HUDEP-2 (cell line): ENCODE measurements around the gene DENND6B.
A peak's percentile ranks its signal among the peaks of the same experiment; 100 is the strongest.
"Not testable (repeated sequence)": the region's sequence is repeated elsewhere in the genome, so short reads cannot be mapped to it uniquely, and the experiment has no call there.

Experiments
- DNase-seq, 76 experiments: peaks; one replicate each; lab custom pipeline; 2025; ENCODE audit not compliant: unreplicated experiment in 76 of 76; lab: John Stamatoyannopoulos, UW

The DENND6B gene, protein sequence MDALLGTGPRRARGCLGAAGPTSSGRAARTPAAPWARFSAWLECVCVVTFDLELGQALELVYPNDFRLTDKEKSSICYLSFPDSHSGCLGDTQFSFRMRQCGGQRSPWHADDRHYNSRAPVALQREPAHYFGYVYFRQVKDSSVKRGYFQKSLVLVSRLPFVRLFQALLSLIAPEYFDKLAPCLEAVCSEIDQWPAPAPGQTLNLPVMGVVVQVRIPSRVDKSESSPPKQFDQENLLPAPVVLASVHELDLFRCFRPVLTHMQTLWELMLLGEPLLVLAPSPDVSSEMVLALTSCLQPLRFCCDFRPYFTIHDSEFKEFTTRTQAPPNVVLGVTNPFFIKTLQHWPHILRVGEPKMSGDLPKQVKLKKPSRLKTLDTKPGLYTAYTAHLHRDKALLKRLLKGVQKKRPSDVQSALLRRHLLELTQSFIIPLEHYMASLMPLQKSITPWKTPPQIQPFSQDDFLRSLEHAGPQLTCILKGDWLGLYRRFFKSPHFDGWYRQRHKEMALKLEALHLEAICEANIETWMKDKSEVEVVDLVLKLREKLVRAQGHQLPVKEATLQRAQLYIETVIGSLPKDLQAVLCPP

DNA sequence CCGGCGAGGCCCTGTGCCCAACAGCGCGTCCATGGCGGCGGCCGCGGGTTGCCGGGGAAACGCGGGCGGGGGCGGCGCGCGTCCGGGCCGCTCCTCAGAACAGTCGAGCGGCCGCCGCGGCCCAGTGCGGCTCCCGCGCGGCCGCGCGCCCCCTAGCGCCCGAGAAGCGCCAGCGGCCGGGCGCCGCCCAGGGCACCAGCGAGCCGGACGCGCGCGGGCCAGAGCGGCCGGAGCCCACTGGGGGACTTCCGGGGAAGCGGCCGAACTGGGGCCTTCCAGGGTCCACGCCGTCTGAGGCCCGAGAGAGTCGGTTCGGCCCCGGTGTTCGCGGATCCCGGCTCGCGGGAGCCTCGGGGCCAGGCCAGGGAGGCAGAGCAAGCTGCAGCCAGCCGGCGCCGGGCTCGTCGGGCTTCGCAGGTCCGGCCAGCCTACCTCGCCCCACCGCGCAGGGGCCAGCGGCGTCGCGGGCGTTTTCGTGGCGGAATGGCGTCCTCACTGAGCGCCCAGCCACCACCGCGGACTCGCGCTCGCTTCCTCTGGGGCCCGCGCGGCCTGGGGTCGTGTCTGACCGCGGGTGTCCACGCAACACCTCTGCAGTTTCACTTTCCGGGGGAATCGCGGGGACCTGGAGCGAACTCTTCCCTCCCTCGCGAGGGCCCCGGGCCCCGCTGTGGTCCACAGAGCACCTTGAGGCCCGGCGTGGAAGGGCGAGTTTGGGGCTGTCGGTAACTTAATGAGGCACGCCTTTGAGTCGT lies at the start of gene DENND6B:
DENND6B (minus strand) TSS at position 57 of the 755 bp plus-strand sequence; CDS start at position 33, 24 bp downstream.
- peak in 60 of 76 experiments; percentile 18 to 78 (median 60) for DNase-seq

GRCh38 chr22:50376085-50376651 lies 49.4 kb upstream of the DENND6B start:
- no peak for DNase-seq

- DNase-seq: no peak
These were observed 44.4 kb upstream of the DENND6B start for GRCh38 chr22:50371101-50371648.

DNA sequence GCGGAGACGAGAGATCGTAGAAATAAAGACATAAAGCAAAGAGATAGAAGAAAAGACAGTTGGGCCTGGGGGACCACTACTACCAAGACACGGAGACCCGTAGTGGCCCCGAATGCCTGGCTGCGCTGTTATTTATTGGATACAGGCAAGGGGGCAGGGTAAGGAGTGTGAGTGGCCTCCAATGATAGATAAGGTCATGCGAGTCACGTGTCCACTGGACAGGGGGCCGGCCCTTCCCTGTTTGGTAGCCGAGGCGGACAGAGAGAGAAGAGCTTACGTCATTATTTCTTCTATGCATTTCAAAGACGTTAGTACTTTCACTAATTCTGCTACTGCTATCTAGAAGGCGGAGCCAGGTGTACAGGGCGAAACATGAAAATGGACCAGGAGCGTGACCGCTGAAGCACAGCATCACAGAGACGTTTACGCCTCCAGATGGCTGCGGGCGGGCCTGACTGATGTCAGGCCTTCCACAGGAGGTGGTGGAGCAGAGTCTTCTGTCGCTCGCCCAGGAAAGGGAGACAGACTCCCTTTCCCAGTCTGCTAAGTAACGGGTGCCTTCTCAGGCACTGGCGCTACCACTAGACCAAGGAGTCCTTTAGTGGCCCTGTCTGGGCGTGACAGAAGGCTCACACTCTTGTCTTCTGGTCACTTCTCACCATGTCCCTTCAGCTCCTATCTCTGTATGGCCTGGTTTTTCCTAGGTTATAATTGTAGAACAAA lies 41.1 kb upstream of the DENND6B start:
- no peak for DNase-seq

GRCh38 chr22:50363803-50364194 lies 37.0 kb upstream of the DENND6B start:
- DNase-seq: not testable (repeated sequence)

- DNase-seq: no peak
These were observed 36.5 kb upstream of the DENND6B start for GRCh38 chr22:50363166-50363802.

DNA sequence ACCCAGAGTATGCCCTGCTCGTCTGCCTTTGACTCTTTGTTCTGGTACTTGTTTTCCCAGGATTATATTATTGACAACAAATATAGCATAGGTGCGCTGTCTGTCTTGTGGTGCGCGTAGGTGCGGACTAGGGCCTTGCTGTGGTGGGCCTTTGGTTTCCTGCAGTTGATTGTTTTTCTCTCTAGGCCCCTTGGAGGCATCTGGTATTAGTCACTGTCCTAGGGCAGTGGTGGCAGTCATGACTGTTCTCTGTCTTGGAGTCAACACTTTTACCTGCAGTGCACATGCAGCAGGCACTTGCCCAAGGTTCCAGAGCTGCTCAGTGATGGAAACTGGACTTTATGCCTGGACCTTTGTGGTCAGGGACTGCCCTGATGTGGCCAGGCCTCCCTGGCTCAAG lies 34.9 kb upstream of the DENND6B start:
- no peak for DNase-seq

- DNase-seq: no peak
These were observed 34.4 kb upstream of the DENND6B start for GRCh38 chr22:50361222-50361621.

DNA sequence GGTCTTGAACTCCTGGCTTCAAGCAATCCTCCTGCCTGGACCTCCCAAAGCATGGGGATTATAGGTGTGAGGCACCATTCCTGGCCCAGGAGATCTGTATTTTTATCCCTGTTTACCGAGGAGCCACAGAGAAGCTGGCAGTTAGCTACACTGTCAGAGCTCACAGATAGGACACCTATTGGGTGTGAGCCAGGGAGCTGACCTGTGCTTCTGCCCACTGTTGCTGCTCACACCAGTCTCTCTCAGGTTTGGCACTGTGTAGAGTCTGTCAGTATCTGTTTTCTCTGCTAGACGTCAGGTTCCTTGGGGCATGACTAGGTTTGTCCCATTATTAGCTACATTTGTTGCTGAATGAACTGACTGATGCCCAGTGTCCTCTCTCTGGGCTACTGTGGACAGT lies 33.8 kb upstream of the DENND6B start:
- DNase-seq: no peak

GRCh38 chr22:50357756-50358155 lies 30.9 kb upstream of the DENND6B start:
- no peak for DNase-seq

DNA sequence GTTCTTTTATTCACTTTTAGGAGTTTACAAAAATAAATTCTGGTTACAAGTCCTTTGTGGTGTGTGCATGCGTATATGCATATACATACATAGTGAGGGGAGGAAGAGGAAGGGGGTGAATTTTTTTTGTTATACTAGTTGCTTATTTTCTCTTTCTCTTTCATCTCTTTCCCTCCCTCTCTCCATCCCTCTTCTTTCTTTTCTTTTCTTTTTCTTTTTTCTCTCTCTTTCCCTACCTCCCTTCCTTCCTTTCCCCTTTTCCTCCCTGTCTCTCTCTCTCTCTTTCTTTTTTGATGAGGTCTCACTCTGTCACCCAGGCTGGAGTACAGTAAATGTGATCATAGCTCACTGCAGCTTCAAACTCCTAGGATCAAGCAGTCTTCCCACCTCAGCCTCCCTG lies 30.4 kb upstream of the DENND6B start:
- no peak for DNase-seq

DNA sequence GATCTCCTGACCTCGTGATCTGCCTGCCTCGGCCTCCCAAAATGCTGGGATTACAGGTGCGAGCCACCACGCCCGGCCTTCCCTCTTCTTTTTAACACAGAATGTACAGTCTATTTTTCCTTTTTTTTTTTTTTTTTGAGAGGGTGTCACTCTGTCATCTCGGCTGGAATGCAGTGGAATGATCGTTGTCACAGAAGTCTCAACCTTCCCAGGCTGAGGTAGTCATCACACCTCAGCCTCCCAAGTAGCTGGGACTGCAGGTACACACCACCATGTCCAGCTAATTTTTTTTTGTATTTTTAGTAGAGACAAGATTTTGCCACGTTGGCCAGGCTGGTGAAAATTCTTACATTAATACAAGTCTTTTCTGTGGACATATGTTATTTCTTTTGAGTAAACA lies 29.4 kb upstream of the DENND6B start:
- DNase-seq: no peak

GRCh38 chr22:50348058-50348457 lies 21.2 kb upstream of the DENND6B start:
- no peak for DNase-seq

DNA sequence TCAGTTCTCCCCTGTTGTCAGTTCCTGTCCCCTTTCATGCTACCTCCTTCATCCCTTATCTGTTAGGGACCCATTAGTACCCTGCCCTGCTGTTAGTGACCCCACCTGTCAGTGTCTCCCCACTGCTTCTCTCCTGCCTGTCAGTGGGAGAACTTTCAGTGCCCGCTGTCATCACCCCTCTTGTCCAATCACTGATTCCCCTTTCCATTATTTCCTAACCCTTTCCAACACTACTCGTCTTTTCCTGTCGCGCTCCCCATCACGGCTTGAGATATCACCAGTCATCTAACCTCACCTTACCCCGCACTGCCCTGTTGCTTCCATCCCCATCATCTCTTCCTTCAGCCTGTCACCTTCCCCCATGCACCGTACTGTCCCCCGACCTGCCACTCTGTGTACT lies 20.3 kb upstream of the DENND6B start:
- DNase-seq: no peak

- no peak for DNase-seq
These were observed 19.7 kb upstream of the DENND6B start for GRCh38 chr22:50346470-50346869.

GRCh38 chr22:50343541-50343935 lies 16.7 kb upstream of the DENND6B start:
- no peak for DNase-seq

GRCh38 chr22:50342651-50343540 lies 16.1 kb upstream of the DENND6B start, which contains the start of gene PPP6R2:
TSS of gene PPP6R2 (plus strand) at chr22:50343327. CDS start at chr22:50393909, 50,582 bp downstream.
- peak in 70 of 76 experiments; percentile 25 to 86 (median 62) for DNase-seq

DNA sequence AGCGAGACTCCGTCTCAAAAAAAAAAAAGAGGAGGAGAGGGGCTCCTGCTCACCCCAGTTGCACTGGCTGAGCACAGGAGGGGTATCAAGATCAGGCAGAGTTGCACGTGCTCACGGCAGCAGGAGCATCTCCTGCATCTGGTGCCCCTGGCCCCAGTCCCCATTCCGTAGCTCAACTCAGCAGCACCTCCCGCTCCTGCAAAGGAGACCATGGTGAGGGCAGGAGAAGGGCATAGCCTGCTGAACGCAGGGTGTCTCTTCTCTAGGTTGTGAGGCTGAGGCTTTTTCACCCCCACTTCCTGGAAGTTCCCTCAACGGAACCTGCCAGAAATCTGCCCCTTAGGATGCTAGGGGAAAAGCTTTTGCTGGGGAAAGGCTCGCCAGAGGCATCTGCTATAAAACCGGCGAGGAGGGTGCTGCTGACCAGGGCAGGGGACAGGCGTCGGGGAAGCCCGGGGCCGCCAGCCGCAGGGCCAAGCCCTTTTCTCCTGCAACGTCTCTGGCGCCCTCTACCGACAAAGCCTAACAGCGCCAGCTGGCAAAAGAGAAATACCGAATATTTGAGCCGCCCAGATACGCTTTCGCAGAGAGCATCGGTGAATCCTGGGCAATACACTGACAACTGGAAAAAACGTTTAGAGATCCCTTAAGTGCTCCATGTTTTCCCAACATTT lies 15.3 kb upstream of the DENND6B start:
- DNase-seq: peak in 74 of 76 experiments; percentile 32 to 91 (median 76)
